WTC11 (cell line): ENCODE data around the gene MEGF9. TPM values are rescaled to one million over a fixed set of nuclear protein-coding genes. Genes with fewer than 3 reads are reported as not detected.

Experiments
- ATAC-seq: fragments of 200-7000 bp; cut with Tn5 transposase; 2 replicates; pipeline ENCODE4 v1.10.0; 2021; ENCODE audit warnings: mild to moderate bottlenecking, moderate library complexity
- CTCF ChIA-PET: fragments of 300-600 bp; sonication (Branson Sonifier 250); formaldehyde crosslinking; loops from one replicate; lab custom pipeline; 2021; ENCODE audit warnings: antibody characterized with exemption; lab: Charles Lee
- POLR2A ChIA-PET: fragments of 350-600 bp; sonication (Branson Sonifier 250); formaldehyde crosslinking; loops from one replicate; lab custom pipeline; 2021; ENCODE audit warnings: antibody characterized with exemption; lab: Charles Lee
- DNase-seq: peaks from one replicate; pipeline ENCODE4 v3.0.0; 2021; ENCODE audit warnings: low spot score
- H3K27ac Mint-ChIP-seq: 2 replicates; pipeline ENCODE4 v1.8.0; 2021; ENCODE audit warnings: mixed read lengths
- H3K27me3 Mint-ChIP-seq: 2 replicates; pipeline ENCODE4 v1.8.0; 2021; ENCODE audit warnings: low read depth, mild to moderate bottlenecking, moderate library complexity, mixed read lengths
- H3K36me3 Mint-ChIP-seq: 2 replicates; pipeline ENCODE4 v1.8.0; 2021; ENCODE audit warnings: mixed read lengths
- H3K4me1 Mint-ChIP-seq: 2 replicates; pipeline ENCODE4 v1.8.0; 2022; ENCODE audit warnings: mixed read lengths
- H3K4me3 Mint-ChIP-seq: 2 replicates; pipeline ENCODE4 v1.8.0; 2021; ENCODE audit warnings: mild to moderate bottlenecking, moderate library complexity, mixed read lengths
- H3K9me3 Mint-ChIP-seq: 2 replicates; pipeline ENCODE4 v1.8.0; 2021; ENCODE audit warnings: mixed read lengths
- CBFB ChIP-seq: sonication (generic); formaldehyde crosslinking; IDR thresholded peaks from 2 replicates; pipeline ENCODE4 v1.8.1; 2022; ENCODE audit warnings: mild to moderate bottlenecking, low read depth, missing genetic modification reagents
- CREB1 ChIP-seq: sonication (generic); formaldehyde crosslinking; IDR thresholded peaks from 2 replicates; pipeline ENCODE4 v1.8.0; 2023; ENCODE audit warnings: mild to moderate bottlenecking, missing genetic modification reagents
- ESRRA ChIP-seq: sonication (generic); formaldehyde crosslinking; IDR thresholded peaks from 2 replicates; pipeline ENCODE4 v1.8.1; 2022; ENCODE audit warnings: mild to moderate bottlenecking, missing genetic modification reagents, borderline replicate concordance
- FOXP1 ChIP-seq: sonication (generic); formaldehyde crosslinking; IDR thresholded peaks from 2 replicates; pipeline ENCODE4 v1.8.0; 2022; ENCODE audit warnings: missing genetic modification reagents, mild to moderate bottlenecking, moderate library complexity, borderline replicate concordance
- KAT7 ChIP-seq: sonication (generic); formaldehyde crosslinking; IDR thresholded peaks from 2 replicates; pipeline ENCODE4 v1.8.1; 2023; ENCODE audit warnings: missing genetic modification reagents, mild to moderate bottlenecking, borderline replicate concordance
- MYBL2 ChIP-seq: sonication (generic); formaldehyde crosslinking; IDR thresholded peaks from 2 replicates; pipeline ENCODE4 v1.8.1; 2023; ENCODE audit warnings: mild to moderate bottlenecking, moderate library complexity, missing genetic modification reagents
- NFYB ChIP-seq: sonication (generic); formaldehyde crosslinking; conservative IDR thresholded peaks from 2 replicates; pipeline ENCODE4 v1.8.0; 2022; ENCODE audit warnings: low read depth, missing genetic modification reagents
- PRRX2 ChIP-seq: fragments of 250-450 bp; sonication (Bioruptor Pico); IDR thresholded peaks from 2 replicates; pipeline ENCODE4 v1.8.0; 2021; ENCODE audit warnings: mild to moderate bottlenecking
- RORB ChIP-seq: fragments of 250-450 bp; sonication (Bioruptor Pico); IDR thresholded peaks from 2 replicates; pipeline ENCODE4 v1.9.0; 2021; ENCODE audit warnings: mild to moderate bottlenecking
- SMAD4 ChIP-seq: sonication (generic); formaldehyde crosslinking; IDR thresholded peaks from 2 replicates; pipeline ENCODE4 v1.8.0; 2022; ENCODE audit warnings: mild to moderate bottlenecking, missing genetic modification reagents
- ZNF121 ChIP-seq: sonication (generic); formaldehyde crosslinking; IDR thresholded peaks from 2 replicates; pipeline ENCODE4 v1.8.0; 2023; ENCODE audit warnings: missing genetic modification reagents
- ZNF671 ChIP-seq: fragments of 250-450 bp; sonication (Bioruptor Pico); IDR thresholded peaks from 2 replicates; pipeline ENCODE4 v1.8.0; 2021; ENCODE audit warnings: mild to moderate bottlenecking
- total RNA-seq: library from RNA; stranded (reverse); gene quantifications from 3 replicates; pipeline ENCODE4 v1.2.3, GENCODE V29; 2021
- TF ChIP-seq, protein P1 (sequence below): sonication (generic); formaldehyde crosslinking; IDR thresholded peaks from 2 replicates; pipeline ENCODE4 v1.8.0; 2023; ENCODE audit warnings: mild to moderate bottlenecking, missing genetic modification reagents
- TF ChIP-seq, protein P2 (sequence below): fragments of 250-450 bp; sonication (Bioruptor Pico); IDR thresholded peaks from 2 replicates; pipeline ENCODE4 v1.9.0; 2021; ENCODE audit warnings: moderate library complexity, mild to moderate bottlenecking, inconsistent platforms, borderline replicate concordance
- TF ChIP-seq, protein P3 (sequence below): sonication (generic); formaldehyde crosslinking; conservative IDR thresholded peaks from 2 replicates; pipeline ENCODE4 v1.8.1; 2022; ENCODE audit warnings: mild to moderate bottlenecking, missing genetic modification reagents
- TF ChIP-seq, protein P4 (sequence below): sonication (generic); formaldehyde crosslinking; IDR thresholded peaks from 2 replicates; pipeline ENCODE4 v1.8.1; 2022; ENCODE audit warnings: mild to moderate bottlenecking, missing genetic modification reagents, moderate library complexity, borderline replicate concordance
- TF ChIP-seq, protein P5 (sequence below): sonication (generic); formaldehyde crosslinking; IDR thresholded peaks from 2 replicates; pipeline ENCODE4 v1.8.1; 2022; ENCODE audit warnings: low read depth, missing genetic modification reagents, borderline replicate concordance
- TF ChIP-seq, protein P6 (sequence below): sonication (generic); formaldehyde crosslinking; IDR thresholded peaks from 2 replicates; pipeline ENCODE4 v1.8.1; 2023; ENCODE audit warnings: mild to moderate bottlenecking, missing genetic modification reagents, moderate library complexity
- TF ChIP-seq, protein P7 (sequence below): sonication (generic); formaldehyde crosslinking; IDR thresholded peaks from 2 replicates; pipeline ENCODE4 v1.8.0; 2023; ENCODE audit warnings: missing genetic modification reagents
- TF ChIP-seq, protein P8 (sequence below): sonication (generic); formaldehyde crosslinking; IDR thresholded peaks from 2 replicates; pipeline ENCODE4 v1.8.1; 2023; ENCODE audit warnings: mild to moderate bottlenecking, missing genetic modification reagents, borderline replicate concordance

MEGF9 gene
- total RNA-seq, 1 experiment from 2014 or later: 0.92 TPM

DNA sequence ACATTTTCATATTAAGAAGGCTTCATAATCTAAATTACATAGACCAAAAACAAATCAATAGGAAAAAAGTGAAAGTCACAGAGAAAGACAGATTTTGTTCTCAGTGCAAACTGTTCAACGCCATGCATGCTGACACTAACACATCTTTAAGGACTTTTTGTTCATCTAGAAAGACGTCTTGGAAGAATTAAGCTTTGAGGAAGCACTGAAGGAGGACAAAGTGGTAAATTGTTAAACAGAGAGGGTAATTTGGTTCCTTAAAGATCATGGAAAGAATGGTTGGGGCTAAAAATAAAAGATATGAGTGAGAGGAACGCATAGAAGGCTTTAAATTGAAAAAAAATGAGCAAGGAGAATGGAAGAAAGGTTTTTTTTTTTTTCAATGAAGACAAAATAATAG, 9.1 kb downstream of the MEGF9 start:
- no peak overlapping the region for H3K4me3 Mint-ChIP-seq
- no peaks in the 10 kb centered on the region for H3K36me3 Mint-ChIP-seq
- DNase-seq (no peak), ATAC-seq (no peak)
- no peaks in the 10 kb centered on the region for H3K9me3 Mint-ChIP-seq
- POLR2A ChIA-PET: no interaction called here
- no peak overlapping the region for H3K27ac Mint-ChIP-seq
- H3K27me3 Mint-ChIP-seq: peaks cover 81% of the 10 kb centered on the region
- CTCF ChIA-PET: no interaction called here
- TF ChIP-seq, protein P1, sequence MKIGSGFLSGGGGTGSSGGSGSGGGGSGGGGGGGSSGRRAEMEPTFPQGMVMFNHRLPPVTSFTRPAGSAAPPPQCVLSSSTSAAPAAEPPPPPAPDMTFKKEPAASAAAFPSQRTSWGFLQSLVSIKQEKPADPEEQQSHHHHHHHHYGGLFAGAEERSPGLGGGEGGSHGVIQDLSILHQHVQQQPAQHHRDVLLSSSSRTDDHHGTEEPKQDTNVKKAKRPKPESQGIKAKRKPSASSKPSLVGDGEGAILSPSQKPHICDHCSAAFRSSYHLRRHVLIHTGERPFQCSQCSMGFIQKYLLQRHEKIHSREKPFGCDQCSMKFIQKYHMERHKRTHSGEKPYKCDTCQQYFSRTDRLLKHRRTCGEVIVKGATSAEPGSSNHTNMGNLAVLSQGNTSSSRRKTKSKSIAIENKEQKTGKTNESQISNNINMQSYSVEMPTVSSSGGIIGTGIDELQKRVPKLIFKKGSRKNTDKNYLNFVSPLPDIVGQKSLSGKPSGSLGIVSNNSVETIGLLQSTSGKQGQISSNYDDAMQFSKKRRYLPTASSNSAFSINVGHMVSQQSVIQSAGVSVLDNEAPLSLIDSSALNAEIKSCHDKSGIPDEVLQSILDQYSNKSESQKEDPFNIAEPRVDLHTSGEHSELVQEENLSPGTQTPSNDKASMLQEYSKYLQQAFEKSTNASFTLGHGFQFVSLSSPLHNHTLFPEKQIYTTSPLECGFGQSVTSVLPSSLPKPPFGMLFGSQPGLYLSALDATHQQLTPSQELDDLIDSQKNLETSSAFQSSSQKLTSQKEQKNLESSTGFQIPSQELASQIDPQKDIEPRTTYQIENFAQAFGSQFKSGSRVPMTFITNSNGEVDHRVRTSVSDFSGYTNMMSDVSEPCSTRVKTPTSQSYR: no peak
- TF ChIP-seq, protein P2, sequence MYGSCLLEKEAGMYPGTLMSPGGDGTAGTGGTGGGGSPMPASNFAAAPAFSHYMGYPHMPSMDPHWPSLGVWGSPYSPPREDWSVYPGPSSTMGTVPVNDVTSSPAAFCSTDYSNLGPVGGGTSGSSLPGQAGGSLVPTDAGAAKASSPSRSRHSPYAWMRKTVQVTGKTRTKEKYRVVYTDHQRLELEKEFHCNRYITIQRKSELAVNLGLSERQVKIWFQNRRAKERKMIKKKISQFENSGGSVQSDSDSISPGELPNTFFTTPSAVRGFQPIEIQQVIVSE: no peak
- TF ChIP-seq, protein P3, sequence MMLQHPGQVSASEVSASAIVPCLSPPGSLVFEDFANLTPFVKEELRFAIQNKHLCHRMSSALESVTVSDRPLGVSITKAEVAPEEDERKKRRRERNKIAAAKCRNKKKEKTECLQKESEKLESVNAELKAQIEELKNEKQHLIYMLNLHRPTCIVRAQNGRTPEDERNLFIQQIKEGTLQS (CRISPR knock-in tag): no peak
- TF ChIP-seq ZNF671 (no peak), PRRX2 (CRISPR knock-in tag) (no peak), KAT7 (CRISPR knock-in tag) (no peak), ESRRA (CRISPR knock-in tag) (no peak), CBFB (CRISPR knock-in tag) (no peak), ZNF121 (CRISPR knock-in tag) (no peak), MYBL2 (CRISPR knock-in tag) (no peak), NFYB (no peak), CREB1 (CRISPR knock-in tag) (no peak), SMAD4 (CRISPR knock-in tag) (no peak), FOXP1 (CRISPR knock-in tag) (no peak), RORB (CRISPR knock-in tag) (no peak)
- TF ChIP-seq, protein P4, sequence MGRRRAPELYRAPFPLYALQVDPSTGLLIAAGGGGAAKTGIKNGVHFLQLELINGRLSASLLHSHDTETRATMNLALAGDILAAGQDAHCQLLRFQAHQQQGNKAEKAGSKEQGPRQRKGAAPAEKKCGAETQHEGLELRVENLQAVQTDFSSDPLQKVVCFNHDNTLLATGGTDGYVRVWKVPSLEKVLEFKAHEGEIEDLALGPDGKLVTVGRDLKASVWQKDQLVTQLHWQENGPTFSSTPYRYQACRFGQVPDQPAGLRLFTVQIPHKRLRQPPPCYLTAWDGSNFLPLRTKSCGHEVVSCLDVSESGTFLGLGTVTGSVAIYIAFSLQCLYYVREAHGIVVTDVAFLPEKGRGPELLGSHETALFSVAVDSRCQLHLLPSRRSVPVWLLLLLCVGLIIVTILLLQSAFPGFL (CRISPR knock-in tag): no peak
- TF ChIP-seq, protein P5, sequence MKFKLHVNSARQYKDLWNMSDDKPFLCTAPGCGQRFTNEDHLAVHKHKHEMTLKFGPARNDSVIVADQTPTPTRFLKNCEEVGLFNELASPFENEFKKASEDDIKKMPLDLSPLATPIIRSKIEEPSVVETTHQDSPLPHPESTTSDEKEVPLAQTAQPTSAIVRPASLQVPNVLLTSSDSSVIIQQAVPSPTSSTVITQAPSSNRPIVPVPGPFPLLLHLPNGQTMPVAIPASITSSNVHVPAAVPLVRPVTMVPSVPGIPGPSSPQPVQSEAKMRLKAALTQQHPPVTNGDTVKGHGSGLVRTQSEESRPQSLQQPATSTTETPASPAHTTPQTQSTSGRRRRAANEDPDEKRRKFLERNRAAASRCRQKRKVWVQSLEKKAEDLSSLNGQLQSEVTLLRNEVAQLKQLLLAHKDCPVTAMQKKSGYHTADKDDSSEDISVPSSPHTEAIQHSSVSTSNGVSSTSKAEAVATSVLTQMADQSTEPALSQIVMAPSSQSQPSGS: no peak
- TF ChIP-seq, protein P6, sequence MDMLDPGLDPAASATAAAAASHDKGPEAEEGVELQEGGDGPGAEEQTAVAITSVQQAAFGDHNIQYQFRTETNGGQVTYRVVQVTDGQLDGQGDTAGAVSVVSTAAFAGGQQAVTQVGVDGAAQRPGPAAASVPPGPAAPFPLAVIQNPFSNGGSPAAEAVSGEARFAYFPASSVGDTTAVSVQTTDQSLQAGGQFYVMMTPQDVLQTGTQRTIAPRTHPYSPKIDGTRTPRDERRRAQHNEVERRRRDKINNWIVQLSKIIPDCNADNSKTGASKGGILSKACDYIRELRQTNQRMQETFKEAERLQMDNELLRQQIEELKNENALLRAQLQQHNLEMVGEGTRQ (CRISPR knock-in tag): no peak
- TF ChIP-seq, protein P7, sequence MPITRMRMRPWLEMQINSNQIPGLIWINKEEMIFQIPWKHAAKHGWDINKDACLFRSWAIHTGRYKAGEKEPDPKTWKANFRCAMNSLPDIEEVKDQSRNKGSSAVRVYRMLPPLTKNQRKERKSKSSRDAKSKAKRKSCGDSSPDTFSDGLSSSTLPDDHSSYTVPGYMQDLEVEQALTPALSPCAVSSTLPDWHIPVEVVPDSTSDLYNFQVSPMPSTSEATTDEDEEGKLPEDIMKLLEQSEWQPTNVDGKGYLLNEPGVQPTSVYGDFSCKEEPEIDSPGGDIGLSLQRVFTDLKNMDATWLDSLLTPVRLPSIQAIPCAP: no peak
- TF ChIP-seq, protein P8, sequence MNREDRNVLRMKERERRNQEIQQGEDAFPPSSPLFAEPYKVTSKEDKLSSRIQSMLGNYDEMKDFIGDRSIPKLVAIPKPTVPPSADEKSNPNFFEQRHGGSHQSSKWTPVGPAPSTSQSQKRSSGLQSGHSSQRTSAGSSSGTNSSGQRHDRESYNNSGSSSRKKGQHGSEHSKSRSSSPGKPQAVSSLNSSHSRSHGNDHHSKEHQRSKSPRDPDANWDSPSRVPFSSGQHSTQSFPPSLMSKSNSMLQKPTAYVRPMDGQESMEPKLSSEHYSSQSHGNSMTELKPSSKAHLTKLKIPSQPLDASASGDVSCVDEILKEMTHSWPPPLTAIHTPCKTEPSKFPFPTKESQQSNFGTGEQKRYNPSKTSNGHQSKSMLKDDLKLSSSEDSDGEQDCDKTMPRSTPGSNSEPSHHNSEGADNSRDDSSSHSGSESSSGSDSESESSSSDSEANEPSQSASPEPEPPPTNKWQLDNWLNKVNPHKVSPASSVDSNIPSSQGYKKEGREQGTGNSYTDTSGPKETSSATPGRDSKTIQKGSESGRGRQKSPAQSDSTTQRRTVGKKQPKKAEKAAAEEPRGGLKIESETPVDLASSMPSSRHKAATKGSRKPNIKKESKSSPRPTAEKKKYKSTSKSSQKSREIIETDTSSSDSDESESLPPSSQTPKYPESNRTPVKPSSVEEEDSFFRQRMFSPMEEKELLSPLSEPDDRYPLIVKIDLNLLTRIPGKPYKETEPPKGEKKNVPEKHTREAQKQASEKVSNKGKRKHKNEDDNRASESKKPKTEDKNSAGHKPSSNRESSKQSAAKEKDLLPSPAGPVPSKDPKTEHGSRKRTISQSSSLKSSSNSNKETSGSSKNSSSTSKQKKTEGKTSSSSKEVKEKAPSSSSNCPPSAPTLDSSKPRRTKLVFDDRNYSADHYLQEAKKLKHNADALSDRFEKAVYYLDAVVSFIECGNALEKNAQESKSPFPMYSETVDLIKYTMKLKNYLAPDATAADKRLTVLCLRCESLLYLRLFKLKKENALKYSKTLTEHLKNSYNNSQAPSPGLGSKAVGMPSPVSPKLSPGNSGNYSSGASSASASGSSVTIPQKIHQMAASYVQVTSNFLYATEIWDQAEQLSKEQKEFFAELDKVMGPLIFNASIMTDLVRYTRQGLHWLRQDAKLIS (CRISPR knock-in tag): no peak
- no peaks in the 10 kb centered on the region for H3K4me1 Mint-ChIP-seq
